ENCODE results near the gene HERC2.

- TF ChIP-seq CTCF (IDR thresholded peaks at IDR 0.05): no peak
- no peak for TF ChIP-seq POLR2A (IDR thresholded peaks at IDR 0.05)
These were observed 152.6 kb downstream of the HERC2 start for GRCh38 chr15:28169366-28169765.

All from uterus (tissue), 2 donors.